H9 (cell line): Measurements from ENCODE around the gene KCNMB3. TPM values are rescaled to one million over a fixed set of nuclear protein-coding genes. Genes with fewer than 3 reads are reported as not detected.

Experiments
- DNase-seq: peaks from one replicate; pipeline ENCODE4 v3.0.0-alpha.2; 2017
- H2AFZ ChIP-seq: one replicate; pipeline ENCODE4 v1.6.1; 2013; ENCODE audit warnings: mild to moderate bottlenecking, low read length, control low read depth, moderate library complexity
- H2AK5ac ChIP-seq: 2 replicates; pipeline ENCODE4 v1.6.1; 2013; ENCODE audit warnings: low read length, control low read depth, mixed read lengths; ENCODE audit not compliant: insufficient read length
- H2BK120ac ChIP-seq: one replicate; pipeline ENCODE4 v1.6.1; 2013; ENCODE audit warnings: low read depth, mild to moderate bottlenecking, low read length, control low read depth, inconsistent platforms; ENCODE audit not compliant: poor library complexity, severe bottlenecking
- H2BK12ac ChIP-seq: 2 replicates; pipeline ENCODE4 v1.6.1; 2013; ENCODE audit warnings: low read length, control low read depth, mixed read lengths, low read depth; ENCODE audit not compliant: insufficient read length
- H2BK15ac ChIP-seq: 2 replicates; pipeline ENCODE4 v1.6.1; 2013; ENCODE audit warnings: low read depth, low read length, control low read depth
- H2BK20ac ChIP-seq: one replicate; pipeline ENCODE4 v1.6.1; 2013; ENCODE audit warnings: low read depth, mild to moderate bottlenecking, low read length, control low read depth, inconsistent platforms; ENCODE audit not compliant: poor library complexity, severe bottlenecking
- H2BK5ac ChIP-seq: 2 replicates; pipeline ENCODE4 v1.6.1; 2013; ENCODE audit warnings: low read length, control low read depth, mixed read lengths; ENCODE audit not compliant: insufficient read length
- H3K14ac ChIP-seq: 2 replicates; pipeline ENCODE4 v1.6.1; 2013; ENCODE audit warnings: low read length, control low read depth; ENCODE audit not compliant: insufficient read depth
- H3K18ac ChIP-seq: 2 replicates; pipeline ENCODE4 v1.6.1; 2013; ENCODE audit warnings: low read depth, mild to moderate bottlenecking, mixed read lengths, low read length, control low read depth; ENCODE audit not compliant: insufficient read length
- H3K23ac ChIP-seq: 2 replicates; pipeline ENCODE4 v1.6.1; 2013; ENCODE audit warnings: low read length, control low read depth, mixed read lengths, low read depth; ENCODE audit not compliant: insufficient read length
- H3K23me2 ChIP-seq: 2 replicates; pipeline ENCODE4 v1.6.1; 2013; ENCODE audit warnings: low read depth, mild to moderate bottlenecking, mixed read lengths, low read length, control low read depth; ENCODE audit not compliant: insufficient read length, poor library complexity, severe bottlenecking
- H3K27ac ChIP-seq: 2 replicates; pipeline ENCODE4 v1.5.1; 2013; ENCODE audit warnings: low read length, control low read depth, mixed read lengths, low read depth; ENCODE audit not compliant: insufficient read length
- H3K27me3 ChIP-seq: 2 replicates; pipeline ENCODE4 v1.6.1; 2013; ENCODE audit warnings: low read length, control low read depth, inconsistent platforms; ENCODE audit not compliant: insufficient read depth
- H3K4ac ChIP-seq: 2 replicates; pipeline ENCODE4 v1.6.1; 2013; ENCODE audit warnings: low read depth, mild to moderate bottlenecking, control low read depth, inconsistent platforms, low read length, moderate library complexity
- H3K4me1 ChIP-seq: 2 replicates; pipeline ENCODE4 v1.6.1; 2013; ENCODE audit warnings: low read length, control low read depth, inconsistent platforms; ENCODE audit not compliant: insufficient read depth
- H3K4me2 ChIP-seq: 2 replicates; pipeline ENCODE4 v1.6.1; 2013; ENCODE audit warnings: low read length, control low read depth, mixed read lengths; ENCODE audit not compliant: insufficient read length, insufficient read depth
- H3K56ac ChIP-seq: 2 replicates; pipeline ENCODE4 v1.6.1; 2013; ENCODE audit warnings: low read depth, mild to moderate bottlenecking, mixed read lengths, low read length, control low read depth; ENCODE audit not compliant: insufficient read length
- H3K79me1 ChIP-seq: 2 replicates; pipeline ENCODE4 v1.6.1; 2013; ENCODE audit warnings: low read depth, mild to moderate bottlenecking, moderate library complexity, low read length, control low read depth, inconsistent platforms; ENCODE audit not compliant: insufficient read depth, poor library complexity, severe bottlenecking
- H3K79me2 ChIP-seq: 2 replicates; pipeline ENCODE4 v1.6.1; 2013; ENCODE audit warnings: low read length, control low read depth, inconsistent platforms; ENCODE audit not compliant: insufficient read depth
- H3K9ac ChIP-seq: 2 replicates; pipeline ENCODE4 v1.6.1; 2013; ENCODE audit warnings: low read length, control low read depth, mixed read lengths; ENCODE audit not compliant: insufficient read length; ENCODE audit errors: extremely low read depth
- H3K9me3 ChIP-seq: one replicate; pipeline ENCODE4 v1.6.1; 2013; ENCODE audit warnings: low read depth, low read length, inconsistent platforms; ENCODE audit not compliant: control insufficient read depth
- H3T11ph ChIP-seq: one replicate; pipeline ENCODE4 v1.6.1; 2013; ENCODE audit warnings: mild to moderate bottlenecking, low read length, control low read depth, inconsistent platforms
- H4K20me1 ChIP-seq: one replicate; pipeline ENCODE4 v1.6.1; 2013; ENCODE audit not compliant: control insufficient read depth, insufficient read length, insufficient read depth
- H4K5ac ChIP-seq: 2 replicates; pipeline ENCODE4 v1.6.1; 2013; ENCODE audit warnings: low read depth, mild to moderate bottlenecking, mixed read lengths, low read length, control low read depth; ENCODE audit not compliant: insufficient read length
- H4K8ac ChIP-seq: replicated peaks from 2 replicates; pipeline ENCODE4 v1.6.1; 2013; ENCODE audit warnings: low read length, control low read depth, mixed read lengths, low read depth; ENCODE audit not compliant: insufficient read length
- H4K91ac ChIP-seq: 2 replicates; pipeline ENCODE4 v1.6.1; 2013; ENCODE audit warnings: low read depth, mild to moderate bottlenecking, moderate library complexity, mixed read lengths, low read length, control low read depth; ENCODE audit not compliant: insufficient read length
- H3K27ac Mint-ChIP-seq, 3 experiments: 2 replicates in 2 of 3; 3 replicates in 1 of 3; pipeline ENCODE4 v1.8.0; 2020 to 2021; ENCODE audit warnings: mixed read lengths in 3 of 3, mild to moderate bottlenecking in 1 of 3, moderate library complexity in 1 of 3
- H3K27me3 Mint-ChIP-seq: 2 replicates; pipeline ENCODE4 v1.8.0; 2021; ENCODE audit warnings: low read depth, mild to moderate bottlenecking, moderate library complexity, mixed read lengths
- H3K36me3 Mint-ChIP-seq, 3 experiments: 2 replicates in 2 of 3; 3 replicates in 1 of 3; pipeline ENCODE4 v1.8.0; 2020 to 2021; ENCODE audit warnings: low read depth in 3 of 3, mixed read lengths in 3 of 3; ENCODE audit not compliant: insufficient read depth in 1 of 3
- H3K4me1 Mint-ChIP-seq, 2 experiments: 2 replicates each; pipeline ENCODE4 v1.8.0; 2020; ENCODE audit warnings: mixed read lengths in 2 of 2
- H3K4me3 Mint-ChIP-seq, 2 experiments: 2 replicates in 1 of 2; 3 replicates in 1 of 2; pipeline ENCODE4 v1.8.0; 2020 to 2021; ENCODE audit warnings: mild to moderate bottlenecking in 2 of 2, mixed read lengths in 2 of 2, moderate library complexity in 1 of 2
- H3K9me3 Mint-ChIP-seq, 2 experiments: 2 replicates in 1 of 2; 3 replicates in 1 of 2; pipeline ENCODE4 v1.8.0; 2020; ENCODE audit warnings: mild to moderate bottlenecking in 2 of 2, mixed read lengths in 2 of 2, moderate library complexity in 1 of 2
- WGBS: extraction: QIAGEN DNeasy Blood & Tissue Kit; methylation state at CpG from one replicate; pipeline ENCODE4 v1.1.7; 2013; ENCODE audit warnings: missing lambda C conversion rate, low lambda C conversion rate, mixed read lengths; ENCODE audit not compliant: insufficient read length; ENCODE audit errors: extremely low coverage; 5-methylcytosine and 5-hydroxymethylcytosine counted together
- total RNA-seq: library from RNA; stranded (reverse); gene quantifications from 2 replicates; pipeline ENCODE4 v1.2.1, GENCODE V29; 2021
- TF ChIP-seq, protein P1 (sequence below): fragments of 200-600 bp; sonication (generic); conservative IDR thresholded peaks from 3 replicates; pipeline ENCODE4 v1.8.0; 2021; ENCODE audit warnings: antibody characterized with exemption, mild to moderate bottlenecking

Gene KCNMB3
- total RNA-seq, 1 experiment from 2014 or later, result 1.6 TPM

DNA sequence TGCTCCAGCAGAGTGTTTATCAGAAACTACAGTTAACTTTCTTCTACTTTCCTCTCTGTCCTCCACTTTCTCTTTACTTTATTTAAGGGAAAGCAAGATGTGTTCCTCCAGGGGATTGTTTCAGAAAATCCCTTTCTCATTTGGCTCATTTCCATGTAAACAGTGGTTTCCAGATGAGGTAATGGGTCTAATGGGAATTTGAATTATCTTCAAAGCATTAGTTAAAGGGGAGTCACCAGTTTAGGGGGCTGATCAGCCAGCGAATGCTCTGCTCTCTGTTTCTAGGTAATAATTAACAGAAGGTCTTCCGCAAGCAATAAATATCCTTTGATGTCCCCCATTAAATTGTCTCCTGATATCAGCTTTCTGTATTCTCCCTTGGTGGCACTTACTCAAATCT, 41.5 kb upstream of the KCNMB3 start:
- Histone ChIP-seq H2AK5ac (no peak overlapping the region), H4K91ac (no peak overlapping the region), H3K9ac (no peak overlapping the region), H3K27me3 (no peaks in the 10 kb centered on the region), H2BK120ac (no peak overlapping the region), H3K79me1 (no peaks in the 10 kb centered on the region), H3K4me1 (no peaks in the 10 kb centered on the region), H4K5ac (no peak overlapping the region), H2BK5ac (no peak overlapping the region), H3K79me2 (no peaks in the 10 kb centered on the region), H3T11ph (no peak overlapping the region), H3K18ac (no peak overlapping the region), H2BK20ac (no peak overlapping the region), H2AFZ (no peak overlapping the region), H3K14ac (no peak overlapping the region), H2BK15ac (no peak overlapping the region), H3K56ac (no peak overlapping the region), H4K8ac (no peak overlapping the region), H3K23me2 (no peaks in the 10 kb centered on the region), H3K4ac (no peak overlapping the region), H3K27ac (no peak overlapping the region), H3K9me3 (no peaks in the 10 kb centered on the region), H4K20me1 (no peaks in the 10 kb centered on the region), H3K23ac (no peak overlapping the region), H3K4me2 (no peak overlapping the region), H2BK12ac (no peak overlapping the region)
- Mint-ChIP-seq H3K4me3 (no peak overlapping the region), H3K36me3 (peaks cover 0 to 8% (median 3%) of the 10 kb centered on the region in 3 experiments; a peak in 3 of 7 replicates), H3K4me1 (peaks cover 8 to 12% of the 10 kb centered on the region in 2 experiments; a peak in 3 of 4 replicates), H3K9me3 (peaks cover 7 to 8% of the 10 kb centered on the region in 2 experiments; a peak in 4 of 5 replicates), H3K27me3 (no peaks in the 10 kb centered on the region), H3K27ac (no peak overlapping the region)
- WGBS, result no CpG with 5 or more reads among the region's 2 CpGs
- DNase-seq, result no peak
- TF ChIP-seq, protein P1, sequence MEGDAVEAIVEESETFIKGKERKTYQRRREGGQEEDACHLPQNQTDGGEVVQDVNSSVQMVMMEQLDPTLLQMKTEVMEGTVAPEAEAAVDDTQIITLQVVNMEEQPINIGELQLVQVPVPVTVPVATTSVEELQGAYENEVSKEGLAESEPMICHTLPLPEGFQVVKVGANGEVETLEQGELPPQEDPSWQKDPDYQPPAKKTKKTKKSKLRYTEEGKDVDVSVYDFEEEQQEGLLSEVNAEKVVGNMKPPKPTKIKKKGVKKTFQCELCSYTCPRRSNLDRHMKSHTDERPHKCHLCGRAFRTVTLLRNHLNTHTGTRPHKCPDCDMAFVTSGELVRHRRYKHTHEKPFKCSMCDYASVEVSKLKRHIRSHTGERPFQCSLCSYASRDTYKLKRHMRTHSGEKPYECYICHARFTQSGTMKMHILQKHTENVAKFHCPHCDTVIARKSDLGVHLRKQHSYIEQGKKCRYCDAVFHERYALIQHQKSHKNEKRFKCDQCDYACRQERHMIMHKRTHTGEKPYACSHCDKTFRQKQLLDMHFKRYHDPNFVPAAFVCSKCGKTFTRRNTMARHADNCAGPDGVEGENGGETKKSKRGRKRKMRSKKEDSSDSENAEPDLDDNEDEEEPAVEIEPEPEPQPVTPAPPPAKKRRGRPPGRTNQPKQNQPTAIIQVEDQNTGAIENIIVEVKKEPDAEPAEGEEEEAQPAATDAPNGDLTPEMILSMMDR, result no peak
